K562 (cell line): Measurements from ENCODE around the gene MEGF9. TPM values are rescaled to one million over a fixed set of nuclear protein-coding genes. Genes with fewer than 3 reads are reported as not detected.

Source experiments
- JUND ChIP-seq, 2 experiments: IDR thresholded peaks; 2 replicates in 1 of 2; 3 replicates in 1 of 2; pipeline ENCODE4 v1.6.1; 2011; ENCODE audit warnings: borderline replicate concordance in 2 of 2, low read depth in 2 of 2, low read length in 2 of 2, improper control_type of control experiment in 1 of 2, missing biosample characterization in 1 of 2, missing genetic modification characterization in 1 of 2, missing genetic modification reagents in 1 of 2
- STAG1 ChIP-seq: sonication (generic); formaldehyde crosslinking; IDR thresholded peaks from 2 replicates; pipeline ENCODE4 v1.5.0; 2020; ENCODE audit warnings: missing genetic modification reagents, borderline replicate concordance
- polyA plus RNA-seq, 8 experiments: library from polyadenylated mRNA; depleted of rRNA in 4 of 8; stranded (reverse) in 5 of 8; unstranded in 3 of 8; fragments of >200 nt; fragmentation: Nextera tagmentation in 2 of 8; fragmentation: Illumina TruSeq in 1 of 8; extraction: Ambion mirVana in 2 of 8; extraction: Trizol in 1 of 8; gene quantifications; 2 replicates each; pipeline versions ENCODE4 v1.2.1 to v1.2.3, GENCODE V29; 2011 to 2014; ENCODE audit warnings: inconsistent platforms in 1 of 8, missing spikeins in 1 of 8
- total RNA-seq, 7 experiments: library from RNA; depleted of rRNA in 6 of 7; stranded (reverse); fragments of >200 nt in 6 of 7; fragmentation: Illumina TruSeq in 2 of 7; extraction: Trizol in 2 of 7; gene quantifications; 2 replicates each; pipeline versions ENCODE4 v1.2.1 to v1.2.3, GENCODE V29; 2011 to 2021; ENCODE audit warnings: low replicate concordance in 1 of 7
- TF ChIP-seq, protein P1 (sequence below), 2 experiments: fragments of 450-650 bp; formaldehyde crosslinking in 1 of 2; IDR thresholded peaks; 2 replicates each; pipeline versions ENCODE4 v1.4.0 to v1.6.1; 2014 to 2020; ENCODE audit warnings: mild to moderate bottlenecking in 2 of 2, borderline replicate concordance in 1 of 2, low read depth in 1 of 2
- TF ChIP-seq, protein P2 (sequence below), 2 experiments: fragments of 450-650 bp in 1 of 2; sonication (generic) in 1 of 2; formaldehyde crosslinking in 1 of 2; IDR thresholded peaks in 1 of 2; conservative IDR thresholded peaks in 1 of 2; 2 replicates each; pipeline versions ENCODE4 v1.6.1 to v1.8.1; 2016 to 2023; ENCODE audit warnings: mild to moderate bottlenecking in 2 of 2, moderate library complexity in 2 of 2, inconsistent platforms in 1 of 2, missing genetic modification reagents in 1 of 2
- TF ChIP-seq, protein P3 (sequence below): fragments of 450-650 bp; formaldehyde crosslinking; IDR thresholded peaks from 2 replicates; pipeline ENCODE4 v1.4.0; 2020; ENCODE audit warnings: mild to moderate bottlenecking, moderate library complexity
- TF ChIP-seq, protein P4 (sequence below): sonication (generic); formaldehyde crosslinking; IDR thresholded peaks from 2 replicates; pipeline ENCODE4 v1.8.0; 2022; ENCODE audit warnings: mild to moderate bottlenecking, missing genetic modification reagents
- TF ChIP-seq, protein P5 (sequence below): fragments of 200-800 bp; sonication (Bioruptor generic); IDR thresholded peaks from 2 replicates; pipeline ENCODE4 v1.6.1; 2017; ENCODE audit warnings: missing genetic modification characterization, missing compliant biosample characterization

The MEGF9 gene
- total and polyA plus RNA-seq, 9 of the 15 experiments (the other 6 are each of a cell fraction or from before 2014, with no cell fraction given) = 2.1 to 6.2 (median 3.8) TPM

DNA sequence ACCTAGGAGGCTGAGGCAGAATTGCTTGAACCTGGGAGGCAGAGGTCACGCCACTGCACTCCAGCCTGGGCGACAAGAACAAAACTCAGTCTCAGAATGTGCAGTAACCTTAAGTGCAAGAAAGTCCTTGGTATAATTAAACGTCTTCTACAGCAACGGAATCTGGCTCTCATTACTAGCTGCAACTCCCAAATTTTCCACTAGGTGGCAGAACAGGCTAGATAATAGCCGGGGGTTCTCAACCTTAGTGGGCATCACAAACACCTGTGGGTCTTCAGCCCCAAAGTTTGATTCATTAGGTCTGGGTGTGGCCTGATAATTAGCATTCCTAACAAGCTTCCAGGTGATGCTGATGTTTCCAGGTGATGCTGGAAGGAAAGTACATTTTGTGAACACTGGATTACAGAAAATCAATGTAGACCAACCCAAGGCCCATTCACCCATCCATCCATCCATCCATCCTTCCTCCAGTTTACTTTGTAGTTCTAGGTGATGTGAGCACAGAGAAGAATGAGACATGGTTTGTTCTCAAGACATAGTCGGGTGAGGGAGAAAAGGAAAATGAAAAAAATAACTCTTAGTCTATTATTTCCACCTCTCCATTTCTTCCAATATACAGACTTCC is 41.7 kb upstream of the MEGF9 start (continued):
- TF ChIP-seq, protein P1, sequence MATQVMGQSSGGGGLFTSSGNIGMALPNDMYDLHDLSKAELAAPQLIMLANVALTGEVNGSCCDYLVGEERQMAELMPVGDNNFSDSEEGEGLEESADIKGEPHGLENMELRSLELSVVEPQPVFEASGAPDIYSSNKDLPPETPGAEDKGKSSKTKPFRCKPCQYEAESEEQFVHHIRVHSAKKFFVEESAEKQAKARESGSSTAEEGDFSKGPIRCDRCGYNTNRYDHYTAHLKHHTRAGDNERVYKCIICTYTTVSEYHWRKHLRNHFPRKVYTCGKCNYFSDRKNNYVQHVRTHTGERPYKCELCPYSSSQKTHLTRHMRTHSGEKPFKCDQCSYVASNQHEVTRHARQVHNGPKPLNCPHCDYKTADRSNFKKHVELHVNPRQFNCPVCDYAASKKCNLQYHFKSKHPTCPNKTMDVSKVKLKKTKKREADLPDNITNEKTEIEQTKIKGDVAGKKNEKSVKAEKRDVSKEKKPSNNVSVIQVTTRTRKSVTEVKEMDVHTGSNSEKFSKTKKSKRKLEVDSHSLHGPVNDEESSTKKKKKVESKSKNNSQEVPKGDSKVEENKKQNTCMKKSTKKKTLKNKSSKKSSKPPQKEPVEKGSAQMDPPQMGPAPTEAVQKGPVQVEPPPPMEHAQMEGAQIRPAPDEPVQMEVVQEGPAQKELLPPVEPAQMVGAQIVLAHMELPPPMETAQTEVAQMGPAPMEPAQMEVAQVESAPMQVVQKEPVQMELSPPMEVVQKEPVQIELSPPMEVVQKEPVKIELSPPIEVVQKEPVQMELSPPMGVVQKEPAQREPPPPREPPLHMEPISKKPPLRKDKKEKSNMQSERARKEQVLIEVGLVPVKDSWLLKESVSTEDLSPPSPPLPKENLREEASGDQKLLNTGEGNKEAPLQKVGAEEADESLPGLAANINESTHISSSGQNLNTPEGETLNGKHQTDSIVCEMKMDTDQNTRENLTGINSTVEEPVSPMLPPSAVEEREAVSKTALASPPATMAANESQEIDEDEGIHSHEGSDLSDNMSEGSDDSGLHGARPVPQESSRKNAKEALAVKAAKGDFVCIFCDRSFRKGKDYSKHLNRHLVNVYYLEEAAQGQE (IDR thresholded peaks at IDR 0.05; ENCODE audit: borderline replicate concordance) = peak; percentile 82
- TF ChIP-seq, protein P1 (CRISPR knock-in tag; IDR thresholded peaks at IDR 0.05; ENCODE audit: low read depth) = no peak
- TF ChIP-seq JUND (IDR thresholded peaks at IDR 0.05; ENCODE audit: borderline replicate concordance, low read depth, low read length) = peak; percentile 10; the same call in 1 of the 2 replicates
- no peak for TF ChIP-seq JUND (tag; IDR thresholded peaks at IDR 0.05; ENCODE audit: borderline replicate concordance, low read depth, low read length)
- TF ChIP-seq STAG1 (CRISPR knock-in tag) = peak; percentile 57; the same call in 1 of the 2 replicates
- TF ChIP-seq, protein P2, sequence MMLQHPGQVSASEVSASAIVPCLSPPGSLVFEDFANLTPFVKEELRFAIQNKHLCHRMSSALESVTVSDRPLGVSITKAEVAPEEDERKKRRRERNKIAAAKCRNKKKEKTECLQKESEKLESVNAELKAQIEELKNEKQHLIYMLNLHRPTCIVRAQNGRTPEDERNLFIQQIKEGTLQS (IDR thresholded peaks at IDR 0.05) = no peak
- TF ChIP-seq, protein P2 (CRISPR knock-in tag; conservative IDR thresholded peaks at IDR 0.05) = 0 out of 2 replicates have a peak, but pooled peaks have one; percentile 51
- TF ChIP-seq, protein P3, sequence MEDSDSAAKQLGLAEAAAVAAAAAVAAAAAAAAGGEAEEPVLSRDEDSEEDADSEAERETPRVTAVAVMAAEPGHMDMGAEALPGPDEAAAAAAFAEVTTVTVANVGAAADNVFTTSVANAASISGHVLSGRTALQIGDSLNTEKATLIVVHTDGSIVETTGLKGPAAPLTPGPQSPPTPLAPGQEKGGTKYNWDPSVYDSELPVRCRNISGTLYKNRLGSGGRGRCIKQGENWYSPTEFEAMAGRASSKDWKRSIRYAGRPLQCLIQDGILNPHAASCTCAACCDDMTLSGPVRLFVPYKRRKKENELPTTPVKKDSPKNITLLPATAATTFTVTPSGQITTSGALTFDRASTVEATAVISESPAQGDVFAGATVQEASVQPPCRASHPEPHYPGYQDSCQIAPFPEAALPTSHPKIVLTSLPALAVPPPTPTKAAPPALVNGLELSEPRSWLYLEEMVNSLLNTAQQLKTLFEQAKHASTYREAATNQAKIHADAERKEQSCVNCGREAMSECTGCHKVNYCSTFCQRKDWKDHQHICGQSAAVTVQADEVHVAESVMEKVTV (CRISPR knock-in tag) = peak; percentile 93
- TF ChIP-seq, protein P4, sequence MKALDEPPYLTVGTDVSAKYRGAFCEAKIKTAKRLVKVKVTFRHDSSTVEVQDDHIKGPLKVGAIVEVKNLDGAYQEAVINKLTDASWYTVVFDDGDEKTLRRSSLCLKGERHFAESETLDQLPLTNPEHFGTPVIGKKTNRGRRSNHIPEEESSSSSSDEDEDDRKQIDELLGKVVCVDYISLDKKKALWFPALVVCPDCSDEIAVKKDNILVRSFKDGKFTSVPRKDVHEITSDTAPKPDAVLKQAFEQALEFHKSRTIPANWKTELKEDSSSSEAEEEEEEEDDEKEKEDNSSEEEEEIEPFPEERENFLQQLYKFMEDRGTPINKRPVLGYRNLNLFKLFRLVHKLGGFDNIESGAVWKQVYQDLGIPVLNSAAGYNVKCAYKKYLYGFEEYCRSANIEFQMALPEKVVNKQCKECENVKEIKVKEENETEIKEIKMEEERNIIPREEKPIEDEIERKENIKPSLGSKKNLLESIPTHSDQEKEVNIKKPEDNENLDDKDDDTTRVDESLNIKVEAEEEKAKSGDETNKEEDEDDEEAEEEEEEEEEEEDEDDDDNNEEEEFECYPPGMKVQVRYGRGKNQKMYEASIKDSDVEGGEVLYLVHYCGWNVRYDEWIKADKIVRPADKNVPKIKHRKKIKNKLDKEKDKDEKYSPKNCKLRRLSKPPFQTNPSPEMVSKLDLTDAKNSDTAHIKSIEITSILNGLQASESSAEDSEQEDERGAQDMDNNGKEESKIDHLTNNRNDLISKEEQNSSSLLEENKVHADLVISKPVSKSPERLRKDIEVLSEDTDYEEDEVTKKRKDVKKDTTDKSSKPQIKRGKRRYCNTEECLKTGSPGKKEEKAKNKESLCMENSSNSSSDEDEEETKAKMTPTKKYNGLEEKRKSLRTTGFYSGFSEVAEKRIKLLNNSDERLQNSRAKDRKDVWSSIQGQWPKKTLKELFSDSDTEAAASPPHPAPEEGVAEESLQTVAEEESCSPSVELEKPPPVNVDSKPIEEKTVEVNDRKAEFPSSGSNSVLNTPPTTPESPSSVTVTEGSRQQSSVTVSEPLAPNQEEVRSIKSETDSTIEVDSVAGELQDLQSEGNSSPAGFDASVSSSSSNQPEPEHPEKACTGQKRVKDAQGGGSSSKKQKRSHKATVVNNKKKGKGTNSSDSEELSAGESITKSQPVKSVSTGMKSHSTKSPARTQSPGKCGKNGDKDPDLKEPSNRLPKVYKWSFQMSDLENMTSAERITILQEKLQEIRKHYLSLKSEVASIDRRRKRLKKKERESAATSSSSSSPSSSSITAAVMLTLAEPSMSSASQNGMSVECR (CRISPR knock-in tag) = no peak
- TF ChIP-seq, protein P5, sequence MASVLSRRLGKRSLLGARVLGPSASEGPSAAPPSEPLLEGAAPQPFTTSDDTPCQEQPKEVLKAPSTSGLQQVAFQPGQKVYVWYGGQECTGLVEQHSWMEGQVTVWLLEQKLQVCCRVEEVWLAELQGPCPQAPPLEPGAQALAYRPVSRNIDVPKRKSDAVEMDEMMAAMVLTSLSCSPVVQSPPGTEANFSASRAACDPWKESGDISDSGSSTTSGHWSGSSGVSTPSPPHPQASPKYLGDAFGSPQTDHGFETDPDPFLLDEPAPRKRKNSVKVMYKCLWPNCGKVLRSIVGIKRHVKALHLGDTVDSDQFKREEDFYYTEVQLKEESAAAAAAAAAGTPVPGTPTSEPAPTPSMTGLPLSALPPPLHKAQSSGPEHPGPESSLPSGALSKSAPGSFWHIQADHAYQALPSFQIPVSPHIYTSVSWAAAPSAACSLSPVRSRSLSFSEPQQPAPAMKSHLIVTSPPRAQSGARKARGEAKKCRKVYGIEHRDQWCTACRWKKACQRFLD (CRISPR knock-in tag) = no peak
